HUES48 (cell line): ENCODE measurements around the gene ITSN2.
A peak's percentile ranks its signal among the peaks of the same experiment; 100 is the strongest.

ENCODE experiments used
- H3K27ac ChIP-seq: one replicate; pipeline ENCODE4 v1.7.0; 2013; ENCODE audit warnings: low read depth, low read length, inconsistent platforms
- H3K27me3 ChIP-seq: 2 replicates; pipeline ENCODE4 v1.6.1; 2013; ENCODE audit warnings: mild to moderate bottlenecking, low read length; ENCODE audit not compliant: control insufficient read depth, insufficient read depth
- H3K36me3 ChIP-seq: 2 replicates; pipeline ENCODE4 v1.6.1; 2013; ENCODE audit warnings: low read length; ENCODE audit not compliant: control insufficient read depth, insufficient read depth
- H3K4me1 ChIP-seq: 2 replicates; pipeline ENCODE4 v1.6.1; 2013; ENCODE audit warnings: mild to moderate bottlenecking, low read length; ENCODE audit not compliant: control insufficient read depth, insufficient read depth
- H3K4me3 ChIP-seq: 2 replicates; pipeline ENCODE4 v1.5.1; 2013; ENCODE audit warnings: mild to moderate bottlenecking, low read depth, low read length
- H3K9ac ChIP-seq: 2 replicates; pipeline ENCODE4 v1.6.1; 2013; ENCODE audit warnings: mild to moderate bottlenecking, low read depth, low read length, moderate library complexity
- H3K9me3 ChIP-seq: 2 replicates; pipeline ENCODE4 v1.6.1; 2013; ENCODE audit warnings: low read length; ENCODE audit not compliant: control insufficient read depth, insufficient read depth

ITSN2 gene

GRCh38 chr2:24332791-24333540, 27.4 kb downstream of the ITSN2 start:
- Histone ChIP-seq H3K9ac (no peak overlapping the region), H3K36me3 (no peaks in the 10 kb centered on the region), H3K9me3 (no peaks in the 10 kb centered on the region), H3K27ac (no peak overlapping the region), H3K4me3 (no peak overlapping the region), H3K4me1 (peaks cover 8% of the 10 kb centered on the region), H3K27me3 (no peaks in the 10 kb centered on the region)

- Histone ChIP-seq H3K27me3 (no peaks in the 10 kb centered on the region), H3K9me3 (no peaks in the 10 kb centered on the region), H3K4me1 (peaks cover 7% of the 10 kb centered on the region), H3K4me3 (no peak overlapping the region), H3K36me3 (no peaks in the 10 kb centered on the region), H3K27ac (no peak overlapping the region), H3K9ac (no peak overlapping the region)
Measured at GRCh38 chr2:24330161-24330560, 30.2 kb downstream of the ITSN2 start.

GRCh38 chr2:24329700-24330099, 30.6 kb downstream of the ITSN2 start:
- peaks cover 7% of the 10 kb centered on the region for H3K4me1 ChIP-seq
- H3K4me3 ChIP-seq = no peak overlapping the region
- no peak overlapping the region for H3K9ac ChIP-seq

DNA sequence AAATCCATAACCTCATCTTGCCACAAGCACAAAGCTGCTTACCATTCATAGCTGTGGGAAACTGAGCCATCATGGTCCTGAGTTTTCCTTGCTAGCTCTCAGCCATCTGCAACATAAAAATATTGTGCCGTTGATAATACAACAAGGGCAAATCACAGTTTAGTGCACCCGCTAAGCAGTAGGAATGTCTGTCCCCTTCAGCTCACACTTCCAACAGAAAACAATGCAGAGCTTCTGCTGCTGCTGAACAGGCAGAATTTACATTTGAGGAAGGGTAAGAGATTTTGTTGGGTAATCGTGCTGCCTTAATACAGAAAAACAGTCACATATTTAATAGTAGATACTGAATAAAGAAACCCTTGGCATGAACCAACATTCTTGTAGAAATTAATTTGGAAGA, 32.3 kb downstream of the ITSN2 start:
- Histone ChIP-seq H3K9me3 (no peaks in the 10 kb centered on the region), H3K27me3 (no peaks in the 10 kb centered on the region), H3K4me1 (peaks cover 7% of the 10 kb centered on the region), H3K4me3 (no peak overlapping the region), H3K9ac (no peak overlapping the region), H3K27ac (peak overlapping the region; percentile 54), H3K36me3 (no peaks in the 10 kb centered on the region)

More at GRCh38 chr2:24329700-24330099, 30.6 kb downstream of the ITSN2 start:
- H3K36me3 ChIP-seq = no peaks in the 10 kb centered on the region
- no peaks in the 10 kb centered on the region for H3K9me3 ChIP-seq
- H3K27me3 ChIP-seq = no peaks in the 10 kb centered on the region
- H3K27ac ChIP-seq = no peak overlapping the region

- H3K27me3 ChIP-seq = no peaks in the 10 kb centered on the region
- H3K4me1 ChIP-seq = no peaks in the 10 kb centered on the region; the same call in 1 of the 2 replicates
- peaks cover 12% of the 10 kb centered on the region; the same call in 1 of the 2 replicates for H3K9me3 ChIP-seq
- no peak overlapping the region for H3K4me3 ChIP-seq
- no peaks in the 10 kb centered on the region for H3K36me3 ChIP-seq
- H3K27ac ChIP-seq = no peak overlapping the region
- no peak overlapping the region for H3K9ac ChIP-seq
Measured at GRCh38 chr2:24317491-24317920, 42.8 kb downstream of the ITSN2 start.

DNA sequence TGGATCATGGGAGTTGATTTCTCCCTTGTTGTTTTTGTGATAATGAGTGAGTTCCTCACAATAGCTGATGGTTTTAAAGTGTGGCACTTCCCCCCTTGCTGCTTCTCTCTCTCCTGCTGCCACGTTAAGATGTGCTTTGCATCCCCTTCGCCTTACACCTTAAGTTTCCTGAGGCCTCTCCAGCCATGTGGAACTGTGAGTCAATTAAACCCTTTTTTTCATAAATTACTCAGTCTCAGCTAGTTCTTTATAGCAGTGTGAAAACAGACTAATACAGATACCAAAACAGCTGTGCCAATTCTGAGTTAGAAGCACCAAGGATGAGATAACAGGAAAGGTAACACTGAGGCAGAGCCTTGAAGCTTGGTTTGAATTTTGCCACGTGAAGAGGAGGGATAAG, 44.7 kb downstream of the ITSN2 start:
- H3K27me3 ChIP-seq = no peaks in the 10 kb centered on the region
- no peak overlapping the region for H3K27ac ChIP-seq
- H3K36me3 ChIP-seq = no peaks in the 10 kb centered on the region
- H3K9me3 ChIP-seq = peaks cover 12% of the 10 kb centered on the region; the same call in 1 of the 2 replicates
- H3K4me3 ChIP-seq = no peak overlapping the region
- no peaks in the 10 kb centered on the region for H3K4me1 ChIP-seq
- no peak overlapping the region for H3K9ac ChIP-seq

DNA sequence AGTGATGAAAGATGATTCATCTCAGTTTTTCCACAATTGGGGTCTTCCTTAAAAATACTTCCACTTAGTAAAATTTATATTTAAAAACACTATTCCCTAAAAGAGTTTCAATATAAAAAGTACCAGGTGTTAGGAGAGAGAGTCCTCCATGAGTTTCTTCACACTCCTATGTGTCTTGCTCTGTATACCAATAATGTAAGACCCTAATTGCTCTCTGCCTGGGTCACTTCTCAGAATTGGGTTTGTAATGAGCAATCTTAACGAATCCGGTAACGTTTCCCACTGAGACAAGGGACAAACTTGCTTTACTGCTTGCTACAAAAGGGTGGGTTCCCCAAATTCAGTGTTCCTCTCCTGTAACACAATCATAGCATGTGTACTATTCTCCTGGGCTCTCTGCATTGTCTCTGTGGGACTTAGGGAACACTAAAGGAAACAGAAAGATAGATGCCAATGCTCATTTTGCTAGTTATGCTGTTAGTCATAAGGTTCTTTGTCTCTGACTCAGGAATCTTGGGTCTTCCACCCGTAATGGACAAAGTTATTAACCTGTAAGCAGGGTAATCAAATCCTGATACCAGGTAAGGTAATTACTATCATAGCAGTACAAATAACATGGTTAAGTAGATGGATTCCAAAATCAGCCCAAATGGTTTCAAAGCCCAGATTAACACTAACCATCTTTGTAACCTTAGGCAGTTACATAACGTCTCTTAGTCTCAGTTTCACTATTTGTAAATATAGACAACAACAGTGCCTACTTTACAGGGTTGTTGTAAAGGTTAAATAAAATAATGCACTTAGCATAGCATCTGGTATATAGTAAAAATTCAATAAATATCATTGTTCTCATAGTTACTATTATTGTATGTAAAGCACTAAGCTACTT, 46.3 kb downstream of the ITSN2 start:
- Histone ChIP-seq H3K27ac (no peak overlapping the region), H3K4me1 (no peaks in the 10 kb centered on the region), H3K9ac (no peak overlapping the region), H3K27me3 (no peaks in the 10 kb centered on the region), H3K9me3 (0 out of 2 replicates have a peak, but pooled peaks cover 2% of the 10 kb centered on the region), H3K4me3 (no peak overlapping the region), H3K36me3 (peaks cover 8% of the 10 kb centered on the region)

- H3K27ac ChIP-seq = no peak overlapping the region
- no peaks in the 10 kb centered on the region for H3K4me1 ChIP-seq
- no peak overlapping the region for H3K4me3 ChIP-seq
- H3K27me3 ChIP-seq = no peaks in the 10 kb centered on the region
- no peak overlapping the region for H3K9ac ChIP-seq
- H3K36me3 ChIP-seq = peaks cover 22% of the 10 kb centered on the region
- no peaks in the 10 kb centered on the region for H3K9me3 ChIP-seq
Measured at GRCh38 chr2:24307961-24308360, 52.4 kb downstream of the ITSN2 start.

DNA sequence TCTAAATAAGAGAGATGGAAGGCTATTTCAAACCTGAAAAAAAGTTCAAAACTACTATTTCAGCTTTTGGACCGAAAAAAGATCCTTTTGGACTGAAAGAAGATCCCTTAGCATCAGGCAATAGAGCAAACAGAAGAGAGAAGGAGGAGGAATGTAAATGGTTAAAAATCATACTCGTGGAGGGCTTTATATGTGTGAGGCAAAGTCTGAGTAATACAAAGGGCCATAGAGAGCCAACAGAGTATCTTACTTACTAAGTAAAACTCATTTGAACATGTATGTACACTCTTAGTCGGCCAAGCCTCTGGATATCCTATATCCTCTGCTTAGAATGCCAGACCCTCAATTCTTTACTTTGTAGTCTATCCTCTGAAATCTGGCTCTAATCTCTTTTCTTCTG, 55.7 kb downstream of the ITSN2 start:
- H3K4me3 ChIP-seq = no peak overlapping the region
- no peaks in the 10 kb centered on the region for H3K27me3 ChIP-seq
- no peak overlapping the region for H3K9ac ChIP-seq
- no peaks in the 10 kb centered on the region for H3K9me3 ChIP-seq
- no peak overlapping the region for H3K27ac ChIP-seq
- peaks cover 34% of the 10 kb centered on the region for H3K36me3 ChIP-seq
- H3K4me1 ChIP-seq = no peaks in the 10 kb centered on the region

- Histone ChIP-seq H3K27ac (no peak overlapping the region), H3K27me3 (no peaks in the 10 kb centered on the region), H3K9ac (no peak overlapping the region), H3K4me1 (no peaks in the 10 kb centered on the region), H3K4me3 (no peak overlapping the region), H3K36me3 (peaks cover 37% of the 10 kb centered on the region), H3K9me3 (no peaks in the 10 kb centered on the region)
Measured at GRCh38 chr2:24304098-24304497, 56.2 kb downstream of the ITSN2 start.

DNA sequence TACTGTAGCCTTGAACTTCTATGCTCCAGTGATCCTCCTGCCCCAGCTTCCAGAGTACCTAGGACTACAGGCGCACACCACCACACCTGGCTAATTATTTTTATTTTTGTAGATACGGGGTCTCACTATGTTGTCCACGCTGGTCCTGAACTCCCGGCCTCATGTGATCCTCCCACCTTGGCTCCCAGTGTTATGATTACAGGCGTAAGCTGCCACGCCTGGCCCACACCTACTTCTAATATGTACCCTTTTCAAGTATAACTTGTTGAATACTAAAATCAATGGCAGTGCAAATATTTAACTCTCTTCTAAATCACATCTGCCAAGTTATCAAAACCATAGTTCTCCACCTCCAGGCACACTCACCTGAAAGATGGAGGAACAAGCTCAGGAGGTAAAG, 58.7 kb downstream of the ITSN2 start:
- Histone ChIP-seq H3K36me3 (peaks cover 41% of the 10 kb centered on the region), H3K9ac (no peak overlapping the region), H3K4me1 (no peaks in the 10 kb centered on the region), H3K4me3 (no peak overlapping the region), H3K27me3 (no peaks in the 10 kb centered on the region), H3K9me3 (no peaks in the 10 kb centered on the region), H3K27ac (no peak overlapping the region)
